PC-3 (cell line): ENCODE data around the gene TMIGD1. TPM values are rescaled to one million over a fixed set of nuclear protein-coding genes. Genes with fewer than 3 reads are reported as not detected.

Experiments
- ATAC-seq: fragments of 200-7000 bp; cut with Tn5 transposase; 2 replicates; pipeline ENCODE4 v1.9.1; 2020; ENCODE audit warnings: mild to moderate bottlenecking, moderate library complexity
- BruUV-seq: library from RNA; stranded (reverse); fragments of 400-500 nt; replicated peaks from 2 replicates; lab custom pipeline; 2021; lab: Mats Ljungman, UMichigan
- CTCF ChIA-PET: fragments of 300-600 bp; sonication (Branson Sonifier 250); formaldehyde crosslinking; loops from one replicate; lab custom pipeline; 2022; ENCODE audit warnings: antibody characterized with exemption; lab: Charles Lee
- POLR2A ChIA-PET: fragments of 300-600 bp; sonication (Branson Sonifier 250); formaldehyde crosslinking; loops from one replicate; lab custom pipeline; 2022; ENCODE audit warnings: antibody characterized with exemption; ENCODE audit not compliant: unreplicated experiment; lab: Charles Lee
- DNase-seq: peaks from one replicate; pipeline ENCODE4 v3.0.0-alpha.2; 2015
- H2AFZ ChIP-seq: fragments of 300-600 bp; sonication (generic); 2 replicates; pipeline ENCODE4 v1.6.0; 2016; ENCODE audit warnings: antibody characterized with exemption, low read length
- H3F3A ChIP-seq: fragments of 300-600 bp; sonication (generic); one replicate; pipeline ENCODE4 v1.6.0; 2017; ENCODE audit warnings: antibody characterized with exemption, low read length, control low read depth, mild to moderate bottlenecking; ENCODE audit not compliant: unreplicated experiment
- H3K27ac ChIP-seq: fragments of 300-600 bp; sonication (generic); 2 replicates; pipeline ENCODE4 v1.5.1; 2016; ENCODE audit warnings: mild to moderate bottlenecking, low read length
- H3K27me3 ChIP-seq: fragments of 300-600 bp; sonication (generic); 2 replicates; pipeline ENCODE4 v1.6.1; 2016; ENCODE audit warnings: low read length, mixed read lengths
- H3K36me3 ChIP-seq: fragments of 300-600 bp; sonication (generic); 2 replicates; pipeline ENCODE4 v1.6.1; 2016; ENCODE audit warnings: low read depth, mixed run types, low read length, mixed read lengths
- H3K4me1 ChIP-seq: fragments of 300-600 bp; sonication (generic); 2 replicates; pipeline ENCODE4 v1.5.1; 2016; ENCODE audit warnings: low read length; ENCODE audit not compliant: insufficient read depth
- H3K4me2 ChIP-seq: fragments of 300-600 bp; sonication (generic); 2 replicates; pipeline ENCODE4 v1.6.0; 2016; ENCODE audit warnings: low read length
- H3K4me3 ChIP-seq: fragments of 300-600 bp; sonication (generic); 2 replicates; pipeline ENCODE4 v1.5.1; 2016; ENCODE audit warnings: mild to moderate bottlenecking, low read length, mixed read lengths
- H3K79me2 ChIP-seq: fragments of 300-600 bp; sonication (generic); 2 replicates; pipeline ENCODE4 v1.6.1; 2017; ENCODE audit warnings: low read length, mixed read lengths
- H3K9ac ChIP-seq: fragments of 300-600 bp; sonication (generic); 2 replicates; pipeline ENCODE4 v1.6.0; 2016; ENCODE audit warnings: mild to moderate bottlenecking, low read length
- H3K9me2 ChIP-seq: fragments of 300-600 bp; sonication (generic); replicated peaks from 2 replicates; pipeline ENCODE4 v1.6.1; 2016; ENCODE audit warnings: mixed run types, low read length, mixed read lengths
- H3K9me3 ChIP-seq: fragments of 300-600 bp; sonication (generic); 2 replicates; pipeline ENCODE4 v1.6.1; 2016; ENCODE audit warnings: low read length, mixed read lengths
- H4K20me1 ChIP-seq: fragments of 300-600 bp; sonication (generic); 2 replicates; pipeline ENCODE4 v1.6.1; 2016; ENCODE audit warnings: low read length, mixed read lengths
- EZH2 ChIP-seq: fragments of 300-600 bp; sonication (generic); IDR thresholded peaks from one replicate; pipeline ENCODE4 v1.6.1; 2017; ENCODE audit warnings: antibody characterized with exemption, mild to moderate bottlenecking, low read length; ENCODE audit not compliant: unreplicated experiment
- EZH2phosphoT487 ChIP-seq: fragments of 300-600 bp; sonication (generic); IDR thresholded peaks from 2 replicates; pipeline ENCODE4 v1.6.1; 2018; ENCODE audit warnings: mild to moderate bottlenecking, antibody characterized with exemption, low read length, borderline replicate concordance
- intact Hi-C: fragments of 100-400 bp; cut with micrococcal nuclease; formaldehyde crosslinking; loops from 2 replicates; pipeline ENCODE4 v1.9.0; 2023
- total RNA-seq: library from RNA; depleted of rRNA; stranded (reverse); fragments of >200 nt; gene quantifications from 2 replicates; pipeline ENCODE4 v1.2.3, GENCODE V29; 2014
- TF ChIP-seq, protein P1 (sequence below): fragments of 300-600 bp; sonication (generic); conservative IDR thresholded peaks from 2 replicates; pipeline ENCODE4 v1.5.1; 2017; ENCODE audit warnings: antibody characterized with exemption, low read depth, mild to moderate bottlenecking, low read length

Gene TMIGD1
- total RNA-seq, 1 experiment from 2014 or later = not detected

DNA sequence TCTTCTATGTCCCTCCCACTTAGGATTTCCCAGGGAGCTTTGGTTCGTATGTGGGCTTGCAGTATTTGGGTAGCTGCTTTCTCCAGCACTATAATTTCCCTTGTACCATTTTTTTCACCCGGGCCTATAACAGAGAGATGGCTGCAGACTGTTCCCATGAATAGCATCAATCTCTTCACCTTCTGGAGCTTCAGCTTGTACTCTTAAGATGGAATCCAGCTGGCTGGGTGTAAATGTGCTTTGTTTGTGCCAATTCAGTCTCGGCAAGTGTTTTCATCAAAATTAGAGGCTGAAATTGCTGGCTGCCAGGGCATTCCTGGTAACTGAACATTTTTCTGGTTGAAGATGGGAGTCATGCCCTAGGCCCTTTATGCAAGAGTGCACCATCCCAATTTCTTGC, 32.7 kb upstream of the TMIGD1 start:
- ATAC-seq (no peak), DNase-seq (no peak)
- ChIA-PET CTCF (no interaction called here), POLR2A (no interaction called here)
- Histone ChIP-seq H3K9ac (no peak overlapping the region), H3K9me2 (no peaks in the 10 kb centered on the region), H3K27ac (no peak overlapping the region), H3K27me3 (no peaks in the 10 kb centered on the region), H3K4me2 (no peak overlapping the region), H4K20me1 (no peaks in the 10 kb centered on the region), H3K4me3 (no peak overlapping the region), H3F3A (peaks cover 11% of the 10 kb centered on the region), H3K36me3 (no peaks in the 10 kb centered on the region), H3K79me2 (no peaks in the 10 kb centered on the region), H2AFZ (no peak overlapping the region), H3K9me3 (no peaks in the 10 kb centered on the region), H3K4me1 (peaks cover 40% of the 10 kb centered on the region)
- no TSS peak for BruUV-seq
- no peak for TF ChIP-seq EZH2
- TF ChIP-seq EZH2phosphoT487 = no peak
- TF ChIP-seq, protein P1, sequence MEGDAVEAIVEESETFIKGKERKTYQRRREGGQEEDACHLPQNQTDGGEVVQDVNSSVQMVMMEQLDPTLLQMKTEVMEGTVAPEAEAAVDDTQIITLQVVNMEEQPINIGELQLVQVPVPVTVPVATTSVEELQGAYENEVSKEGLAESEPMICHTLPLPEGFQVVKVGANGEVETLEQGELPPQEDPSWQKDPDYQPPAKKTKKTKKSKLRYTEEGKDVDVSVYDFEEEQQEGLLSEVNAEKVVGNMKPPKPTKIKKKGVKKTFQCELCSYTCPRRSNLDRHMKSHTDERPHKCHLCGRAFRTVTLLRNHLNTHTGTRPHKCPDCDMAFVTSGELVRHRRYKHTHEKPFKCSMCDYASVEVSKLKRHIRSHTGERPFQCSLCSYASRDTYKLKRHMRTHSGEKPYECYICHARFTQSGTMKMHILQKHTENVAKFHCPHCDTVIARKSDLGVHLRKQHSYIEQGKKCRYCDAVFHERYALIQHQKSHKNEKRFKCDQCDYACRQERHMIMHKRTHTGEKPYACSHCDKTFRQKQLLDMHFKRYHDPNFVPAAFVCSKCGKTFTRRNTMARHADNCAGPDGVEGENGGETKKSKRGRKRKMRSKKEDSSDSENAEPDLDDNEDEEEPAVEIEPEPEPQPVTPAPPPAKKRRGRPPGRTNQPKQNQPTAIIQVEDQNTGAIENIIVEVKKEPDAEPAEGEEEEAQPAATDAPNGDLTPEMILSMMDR = no peak
- intact Hi-C loops = no loop called here

DNA sequence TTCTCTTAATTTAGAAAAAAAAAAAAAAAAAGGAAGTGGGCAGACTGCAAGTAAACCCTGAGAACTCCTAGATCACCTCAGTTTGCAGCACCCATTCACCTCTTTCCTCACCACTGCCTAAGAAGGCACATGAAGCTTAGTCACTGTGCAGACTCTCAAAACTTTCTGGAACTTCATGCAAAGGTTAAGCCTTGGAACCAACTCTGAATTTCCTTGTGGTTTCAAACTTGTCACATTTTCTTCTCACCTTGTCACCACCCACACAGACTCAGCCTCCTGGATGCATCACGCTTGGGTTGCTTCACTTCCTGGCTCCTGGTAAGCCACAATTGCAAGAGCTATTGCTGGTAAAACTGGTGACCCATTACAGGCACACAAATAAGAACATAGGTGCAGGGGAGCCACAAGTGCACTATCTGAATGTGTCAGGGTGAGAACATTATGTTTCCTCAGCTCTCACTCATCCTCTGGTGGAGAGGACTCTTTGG, 29.9 kb upstream of the TMIGD1 start:
- H3K4me2 ChIP-seq = no peak overlapping the region
- no peaks in the 10 kb centered on the region for H3K36me3 ChIP-seq
- DNase-seq (peak; percentile 83), ATAC-seq (peak; percentile 69)
- H2AFZ ChIP-seq = no peak overlapping the region
- H3K79me2 ChIP-seq = no peaks in the 10 kb centered on the region
- ChIA-PET POLR2A (no interaction called here), CTCF (interaction anchor here (0.7 kb wide), 1 partner anchor 28 kb away, joined by 4 read pairs; no protein-coding TSS in a partner anchor)
- no peaks in the 10 kb centered on the region for H3K27me3 ChIP-seq
- H3K4me1 ChIP-seq = peaks cover 14% of the 10 kb centered on the region
- no peaks in the 10 kb centered on the region for H3K9me2 ChIP-seq
- TF ChIP-seq, protein P1 = no peak
- TF ChIP-seq EZH2phosphoT487 = no peak
- H4K20me1 ChIP-seq = no peaks in the 10 kb centered on the region
- H3K9me3 ChIP-seq = no peaks in the 10 kb centered on the region
- H3K9ac ChIP-seq = no peak overlapping the region
- H3F3A ChIP-seq = no peaks in the 10 kb centered on the region
- intact Hi-C loops = no loop called here
- no TSS peak for BruUV-seq
- peak overlapping the region; percentile 64 for H3K27ac ChIP-seq
- H3K4me3 ChIP-seq = no peak overlapping the region

GRCh38 chr17:30361766-30362279, 28.0 kb upstream of the TMIGD1 start:
- H3K4me1 ChIP-seq = peaks cover 13% of the 10 kb centered on the region; the same call in 1 of the 2 replicates
- intact Hi-C loops = no loop called here
- CTCF ChIA-PET = no interaction called here

More at GRCh38 chr17:30361766-30362279, 28.0 kb upstream of the TMIGD1 start:
- H3K27ac ChIP-seq = no peak overlapping the region
- DNase-seq (no peak), ATAC-seq (no peak)
- H2AFZ ChIP-seq = no peak overlapping the region
- no peaks in the 10 kb centered on the region for H3K9me2 ChIP-seq
- H3F3A ChIP-seq = no peaks in the 10 kb centered on the region
- TF ChIP-seq, protein P1 = no peak
- TF ChIP-seq EZH2phosphoT487 = no peak
- no peak for TF ChIP-seq EZH2
- no peak overlapping the region for H3K4me2 ChIP-seq
- no TSS peak for BruUV-seq
- no peaks in the 10 kb centered on the region for H3K36me3 ChIP-seq
- no peaks in the 10 kb centered on the region for H3K79me2 ChIP-seq
- H3K9me3 ChIP-seq = no peaks in the 10 kb centered on the region
- no peak overlapping the region for H3K4me3 ChIP-seq
- no peak overlapping the region for H3K9ac ChIP-seq
- POLR2A ChIA-PET = no interaction called here
- no peaks in the 10 kb centered on the region for H3K27me3 ChIP-seq
- H4K20me1 ChIP-seq = no peaks in the 10 kb centered on the region
